ENCODE measurements around the gene MCRS1.
"Not testable (repeated sequence)": the region's sequence is repeated elsewhere in the genome, so short reads cannot be mapped to it uniquely, and the experiment has no call there.

The MCRS1 gene, protein sequence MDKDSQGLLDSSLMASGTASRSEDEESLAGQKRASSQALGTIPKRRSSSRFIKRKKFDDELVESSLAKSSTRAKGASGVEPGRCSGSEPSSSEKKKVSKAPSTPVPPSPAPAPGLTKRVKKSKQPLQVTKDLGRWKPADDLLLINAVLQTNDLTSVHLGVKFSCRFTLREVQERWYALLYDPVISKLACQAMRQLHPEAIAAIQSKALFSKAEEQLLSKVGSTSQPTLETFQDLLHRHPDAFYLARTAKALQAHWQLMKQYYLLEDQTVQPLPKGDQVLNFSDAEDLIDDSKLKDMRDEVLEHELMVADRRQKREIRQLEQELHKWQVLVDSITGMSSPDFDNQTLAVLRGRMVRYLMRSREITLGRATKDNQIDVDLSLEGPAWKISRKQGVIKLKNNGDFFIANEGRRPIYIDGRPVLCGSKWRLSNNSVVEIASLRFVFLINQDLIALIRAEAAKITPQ

GRCh38 chr12:49567611-49568441, at the start of gene MCRS1:
Gene MCRS1, minus strand, starts transcription at chr12:49568142. Its CDS starts 1,411 bp downstream, at chr12:49566731.
- DNase-seq (ENCODE audit: extremely low spot score, insufficient read length, low read depth) (peak; percentile 92), FAIRE-seq (peak; percentile 96)

- FAIRE-seq (no peak), DNase-seq (ENCODE audit: extremely low spot score, insufficient read length, low read depth) (no peak)
These were observed 48.7 kb upstream of the MCRS1 start for GRCh38 chr12:49616533-49617219.

GRCh38 chr12:49615725-49616124, 47.8 kb upstream of the MCRS1 start:
- DNase-seq (ENCODE audit: extremely low spot score, insufficient read length, low read depth) = no peak
- no peak for FAIRE-seq

DNA sequence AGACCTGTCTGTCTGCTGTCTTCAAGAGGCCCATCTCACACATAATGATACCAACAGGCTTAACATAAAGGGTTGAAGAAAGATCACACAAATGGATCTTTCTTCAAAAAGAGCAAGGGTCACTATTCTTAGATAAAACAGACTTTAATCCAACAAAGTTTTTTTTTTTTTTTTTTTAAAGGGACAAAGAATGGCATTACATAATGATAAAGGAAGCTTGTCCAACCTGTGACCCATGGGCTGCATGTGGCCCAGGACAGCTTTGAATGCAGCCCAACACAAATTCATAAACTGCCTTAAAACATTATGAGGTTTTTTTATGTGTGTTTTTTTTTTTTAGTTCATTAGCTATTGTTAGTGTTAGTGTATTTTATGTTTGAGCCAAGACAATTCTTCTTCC, 44.3 kb upstream of the MCRS1 start:
- DNase-seq (ENCODE audit: extremely low spot score, insufficient read length, low read depth) (no peak), FAIRE-seq (no peak)

- not testable (repeated sequence) for DNase-seq (ENCODE audit: extremely low spot score, insufficient read length, low read depth); FAIRE-seq
These were observed 42.8 kb upstream of the MCRS1 start for GRCh38 chr12:49610785-49611184.

- FAIRE-seq = no peak
- no peak for DNase-seq (ENCODE audit: extremely low spot score, insufficient read length, low read depth)
These were observed 41.9 kb upstream of the MCRS1 start for GRCh38 chr12:49609875-49610154.

DNA sequence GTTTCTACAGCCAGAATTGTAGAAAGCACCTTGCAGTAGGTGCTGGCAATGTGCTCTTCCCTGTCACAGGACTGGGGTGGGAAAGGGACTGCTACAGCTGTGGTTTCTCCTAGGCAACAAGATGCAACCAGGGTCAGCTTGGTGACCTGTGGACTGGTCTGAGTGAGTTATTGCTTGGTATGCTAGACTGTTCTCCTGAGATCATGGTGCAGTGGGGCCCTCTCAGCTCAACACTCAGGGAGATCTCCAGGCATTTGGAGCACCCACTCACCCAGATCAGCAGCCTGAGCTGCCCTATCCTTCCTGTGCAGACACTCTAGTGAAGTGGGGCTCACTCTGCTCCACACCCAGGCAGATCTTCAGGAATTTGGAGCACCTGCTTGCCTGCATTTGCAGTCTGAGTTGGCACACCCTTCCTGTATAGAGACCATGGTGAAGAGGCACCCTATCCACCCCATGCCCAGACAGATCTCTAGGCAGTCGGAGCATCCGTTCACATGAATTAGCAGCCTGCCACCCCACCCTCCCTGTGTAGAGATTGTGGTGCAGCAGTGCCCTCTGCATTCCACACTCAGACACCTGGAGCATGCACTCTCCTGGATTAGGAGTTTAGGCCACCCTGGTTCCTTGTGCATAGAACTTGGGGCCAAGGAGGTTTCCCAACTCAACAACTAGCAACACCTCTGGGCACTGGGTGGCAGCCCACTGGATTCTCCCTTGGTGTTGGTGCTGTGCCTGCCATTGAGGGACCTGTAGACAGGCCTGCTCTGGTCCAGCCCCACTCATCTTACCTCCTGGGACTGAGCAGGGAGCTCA, 41.3 kb upstream of the MCRS1 start:
- DNase-seq (ENCODE audit: extremely low spot score, insufficient read length, low read depth) (no peak), FAIRE-seq (no peak)

- DNase-seq (ENCODE audit: extremely low spot score, insufficient read length, low read depth); FAIRE-seq: not testable (repeated sequence)
These were observed 37.6 kb upstream of the MCRS1 start, which contains the start of gene FAM186B for GRCh38 chr12:49605539-49605938. Gene FAM186B, minus strand, starts transcription at chr12:49605639. Its CDS starts 162 bp downstream, at chr12:49605477.

- DNase-seq (ENCODE audit: extremely low spot score, insufficient read length, low read depth) = no peak
These were observed 36.9 kb upstream of the MCRS1 start for GRCh38 chr12:49604856-49605255.

DNA sequence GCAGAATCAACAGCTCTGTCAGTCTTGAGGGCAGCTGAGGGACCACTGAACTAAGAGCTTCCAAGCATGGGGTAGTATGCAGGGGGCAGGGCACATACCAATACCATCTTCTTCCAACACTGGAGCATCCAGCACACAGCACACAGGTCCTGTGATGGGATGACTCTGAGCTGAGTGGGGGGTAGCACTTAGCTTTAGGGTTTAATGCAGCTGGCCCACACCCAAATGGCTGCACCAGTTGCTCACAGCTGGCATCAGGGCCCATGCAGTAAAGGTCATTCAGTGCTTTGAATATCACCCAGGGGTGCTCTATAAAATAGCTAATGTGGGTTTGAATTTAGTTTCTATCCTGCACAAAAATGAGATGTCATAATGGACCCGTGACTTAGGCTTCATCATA, 35.8 kb upstream of the MCRS1 start:
- FAIRE-seq = no peak
- no peak for DNase-seq (ENCODE audit: extremely low spot score, insufficient read length, low read depth)

More at GRCh38 chr12:49604856-49605255, 36.9 kb upstream of the MCRS1 start:
- FAIRE-seq = no peak

GRCh38 chr12:49599961-49600360, 32.0 kb upstream of the MCRS1 start:
- DNase-seq (ENCODE audit: extremely low spot score, insufficient read length, low read depth) (no peak), FAIRE-seq (no peak)

- DNase-seq (ENCODE audit: extremely low spot score, insufficient read length, low read depth) (no peak), FAIRE-seq (no peak)
These were observed 30.6 kb upstream of the MCRS1 start for GRCh38 chr12:49598527-49598926.

- DNase-seq (ENCODE audit: extremely low spot score, insufficient read length, low read depth) = no peak
- FAIRE-seq = no peak
These were observed 21.0 kb upstream of the MCRS1 start for GRCh38 chr12:49588721-49589516.

- FAIRE-seq (no peak), DNase-seq (ENCODE audit: extremely low spot score, insufficient read length, low read depth) (no peak)
These were observed 20.3 kb upstream of the MCRS1 start for GRCh38 chr12:49588281-49588680.

DNA sequence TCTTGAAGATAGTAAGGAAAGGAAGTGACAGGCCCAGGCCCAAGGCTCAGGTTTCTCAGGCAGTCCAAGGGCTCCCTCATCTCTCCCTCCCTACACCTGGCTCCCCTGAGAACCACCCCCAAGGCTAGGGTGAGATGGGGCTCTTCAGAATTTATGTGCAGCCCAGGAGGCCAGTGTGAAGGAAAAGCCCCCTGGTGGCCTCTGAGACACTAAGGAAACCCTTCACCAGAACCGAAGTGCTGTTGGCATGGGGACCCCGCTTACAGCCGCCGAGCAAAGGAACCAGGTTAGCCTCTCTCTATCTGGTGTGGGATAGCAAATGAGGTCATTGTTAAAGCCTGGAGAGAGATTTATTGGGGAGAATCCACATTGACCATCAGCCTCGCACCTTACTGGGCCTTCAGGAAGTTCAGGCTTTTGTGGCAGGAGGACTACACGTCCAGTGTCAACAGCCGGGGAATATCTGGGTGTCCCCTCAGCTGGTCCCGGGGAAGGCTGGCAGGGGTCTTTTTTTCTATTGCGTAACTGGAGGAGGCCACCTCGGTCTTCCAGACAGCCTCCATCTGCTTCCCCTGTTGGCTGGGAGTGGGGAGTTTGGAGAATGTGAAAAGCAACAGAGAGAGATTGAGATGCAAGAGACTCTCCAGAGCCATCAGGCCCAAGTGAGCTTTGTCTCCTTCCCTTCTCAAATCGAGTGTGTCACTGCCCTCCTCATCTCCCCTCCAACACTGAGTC, 19.4 kb upstream of the MCRS1 start:
- no peak for FAIRE-seq

DNA sequence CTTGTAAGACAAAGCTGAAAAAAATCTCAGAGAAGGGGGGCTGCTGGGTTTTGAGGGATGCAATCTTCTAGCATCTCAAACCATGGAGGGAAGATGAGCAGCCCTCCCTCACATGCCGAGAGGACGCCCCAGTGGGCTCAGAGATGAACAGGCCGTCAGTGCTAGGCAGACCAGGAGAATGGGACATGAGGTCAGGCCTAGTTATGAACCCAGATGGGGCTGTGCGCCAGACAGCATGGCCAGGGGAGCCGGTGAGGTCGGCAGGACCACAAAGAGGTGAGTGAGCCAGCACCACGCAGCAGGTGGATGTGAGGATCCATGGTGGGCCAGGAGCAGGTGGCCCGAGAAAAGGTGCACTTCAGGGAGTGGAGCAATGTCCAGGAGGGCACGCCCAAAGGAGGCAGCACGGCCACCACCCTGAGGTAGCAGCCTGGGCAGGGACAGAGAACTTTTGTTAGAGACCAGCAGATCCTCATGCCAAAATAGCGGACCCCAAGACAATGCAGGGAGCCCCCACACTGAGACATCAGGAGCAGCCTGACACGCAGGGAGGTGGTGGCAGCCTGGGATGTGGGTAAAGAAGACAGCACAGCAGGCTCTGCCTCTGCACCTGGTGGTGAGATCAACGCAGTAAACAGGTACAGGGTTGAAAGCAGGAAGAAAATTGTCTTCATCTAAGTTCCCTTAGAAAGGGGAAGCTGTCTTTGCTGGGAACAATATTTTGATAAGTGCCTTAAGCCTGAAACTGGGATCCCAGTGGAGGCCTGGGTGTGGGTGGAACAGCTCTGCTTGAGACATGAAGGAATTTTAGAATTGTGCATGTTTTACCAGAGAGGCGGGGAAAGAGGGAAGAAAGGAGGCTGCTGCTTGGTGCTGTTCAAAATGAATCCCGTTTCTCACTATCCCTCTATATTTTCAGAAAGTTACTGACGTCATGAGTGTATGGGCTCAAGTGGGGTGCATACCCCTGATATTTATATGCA, 17.8 kb upstream of the MCRS1 start:
- FAIRE-seq = no peak
- no peak for DNase-seq (ENCODE audit: extremely low spot score, insufficient read length, low read depth)

More for the DNA sequence above, 19.4 kb upstream of the MCRS1 start:
- DNase-seq (ENCODE audit: extremely low spot score, insufficient read length, low read depth) = no peak

- FAIRE-seq (no peak), DNase-seq (ENCODE audit: extremely low spot score, insufficient read length, low read depth) (no peak)
These were observed 16.6 kb upstream of the MCRS1 start for GRCh38 chr12:49584591-49584990.

Measured in GM18507 (cell line).